Glutamatergic neuron (in vitro differentiated cells): ENCODE data around the gene MYH13. TPM values are rescaled to one million over a fixed set of nuclear protein-coding genes. Genes with fewer than 3 reads are reported as not detected.

Source experiments
- DNase-seq: peaks from one replicate; pipeline ENCODE4 v3.0.0; 2022
- H3K27ac Mint-ChIP-seq: one replicate; pipeline ENCODE4 v1.8.0; 2020; ENCODE audit warnings: mild to moderate bottlenecking, mixed read lengths, inconsistent platforms; ENCODE audit not compliant: unreplicated experiment
- H3K27me3 Mint-ChIP-seq: one replicate; pipeline ENCODE4 v1.8.0; 2020; ENCODE audit warnings: mild to moderate bottlenecking, moderate library complexity, mixed read lengths, inconsistent platforms; ENCODE audit not compliant: unreplicated experiment
- H3K36me3 Mint-ChIP-seq: one replicate; pipeline ENCODE4 v1.8.0; 2020; ENCODE audit warnings: mild to moderate bottlenecking, mixed read lengths, inconsistent platforms; ENCODE audit not compliant: unreplicated experiment
- H3K4me1 Mint-ChIP-seq: one replicate; pipeline ENCODE4 v1.8.0; 2020; ENCODE audit warnings: mild to moderate bottlenecking, low read depth, mixed read lengths, inconsistent platforms; ENCODE audit not compliant: unreplicated experiment
- H3K4me3 Mint-ChIP-seq: one replicate; pipeline ENCODE4 v1.8.0; 2020; ENCODE audit warnings: mild to moderate bottlenecking, mixed read lengths, inconsistent platforms; ENCODE audit not compliant: unreplicated experiment
- H3K9me3 Mint-ChIP-seq: one replicate; pipeline ENCODE4 v1.8.0; 2020; ENCODE audit warnings: mild to moderate bottlenecking, moderate library complexity, mixed read lengths, inconsistent platforms; ENCODE audit not compliant: unreplicated experiment
- total RNA-seq: library from RNA; stranded (reverse); fragmentation: NEBNext Ultra II Directional; extraction: Animal tissue kit (Norgen Biotek cat#: 25700); gene quantifications from one replicate; pipeline ENCODE4 v1.2.1, GENCODE V29; 2021; ENCODE audit not compliant: unreplicated experiment
- TF ChIP-seq, protein P1 (sequence below): fragments of 200-600 bp; sonication (generic); IDR thresholded peaks from one replicate; pipeline ENCODE4 v1.5.0; 2021; ENCODE audit not compliant: partially characterized antibody, unreplicated experiment

The MYH13 gene
- total RNA-seq, 1 donor from 2014 or later = not detected

DNA sequence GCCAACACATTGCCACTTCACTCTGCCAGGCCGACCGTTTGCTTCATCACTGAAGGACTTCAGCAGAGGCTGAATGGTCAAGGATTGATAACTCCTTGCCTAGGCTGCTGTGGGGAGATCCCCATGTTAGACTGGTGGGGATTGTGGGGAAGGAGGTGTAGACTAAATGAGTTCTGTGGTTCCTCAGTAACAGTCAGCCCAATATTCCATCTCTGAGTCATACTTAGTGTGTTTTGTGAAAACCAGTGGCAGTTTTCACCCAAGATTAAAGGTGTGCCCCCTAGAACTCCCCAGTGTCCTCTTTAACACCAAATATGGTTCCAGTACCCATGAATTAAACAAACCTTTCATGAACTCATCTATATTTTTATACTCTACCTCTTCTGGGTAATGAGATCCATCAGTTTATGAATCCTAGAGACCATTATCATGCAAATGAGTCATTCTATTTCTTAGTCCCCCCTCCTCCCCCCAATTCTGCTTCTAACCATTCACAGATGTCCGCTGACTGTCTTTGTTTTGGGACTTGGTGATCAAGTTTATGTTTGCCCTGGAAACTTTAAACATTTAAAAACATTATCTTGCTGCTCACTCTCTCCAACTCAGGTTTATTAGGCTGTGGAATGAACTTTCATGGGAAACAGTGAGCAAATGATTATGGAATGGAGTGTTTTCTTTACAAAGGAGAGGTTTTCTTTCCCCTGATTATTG is 107.6 kb downstream of the MYH13 start:
- Mint-ChIP-seq H3K9me3 (no peaks in the 10 kb centered on the region), H3K27ac (no peak overlapping the region), H3K36me3 (no peaks in the 10 kb centered on the region), H3K4me3 (no peak overlapping the region), H3K27me3 (peaks cover 2% of the 10 kb centered on the region), H3K4me1 (no peaks in the 10 kb centered on the region)
- DNase-seq = no peak
- TF ChIP-seq, protein P1, sequence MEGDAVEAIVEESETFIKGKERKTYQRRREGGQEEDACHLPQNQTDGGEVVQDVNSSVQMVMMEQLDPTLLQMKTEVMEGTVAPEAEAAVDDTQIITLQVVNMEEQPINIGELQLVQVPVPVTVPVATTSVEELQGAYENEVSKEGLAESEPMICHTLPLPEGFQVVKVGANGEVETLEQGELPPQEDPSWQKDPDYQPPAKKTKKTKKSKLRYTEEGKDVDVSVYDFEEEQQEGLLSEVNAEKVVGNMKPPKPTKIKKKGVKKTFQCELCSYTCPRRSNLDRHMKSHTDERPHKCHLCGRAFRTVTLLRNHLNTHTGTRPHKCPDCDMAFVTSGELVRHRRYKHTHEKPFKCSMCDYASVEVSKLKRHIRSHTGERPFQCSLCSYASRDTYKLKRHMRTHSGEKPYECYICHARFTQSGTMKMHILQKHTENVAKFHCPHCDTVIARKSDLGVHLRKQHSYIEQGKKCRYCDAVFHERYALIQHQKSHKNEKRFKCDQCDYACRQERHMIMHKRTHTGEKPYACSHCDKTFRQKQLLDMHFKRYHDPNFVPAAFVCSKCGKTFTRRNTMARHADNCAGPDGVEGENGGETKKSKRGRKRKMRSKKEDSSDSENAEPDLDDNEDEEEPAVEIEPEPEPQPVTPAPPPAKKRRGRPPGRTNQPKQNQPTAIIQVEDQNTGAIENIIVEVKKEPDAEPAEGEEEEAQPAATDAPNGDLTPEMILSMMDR = no peak

DNA sequence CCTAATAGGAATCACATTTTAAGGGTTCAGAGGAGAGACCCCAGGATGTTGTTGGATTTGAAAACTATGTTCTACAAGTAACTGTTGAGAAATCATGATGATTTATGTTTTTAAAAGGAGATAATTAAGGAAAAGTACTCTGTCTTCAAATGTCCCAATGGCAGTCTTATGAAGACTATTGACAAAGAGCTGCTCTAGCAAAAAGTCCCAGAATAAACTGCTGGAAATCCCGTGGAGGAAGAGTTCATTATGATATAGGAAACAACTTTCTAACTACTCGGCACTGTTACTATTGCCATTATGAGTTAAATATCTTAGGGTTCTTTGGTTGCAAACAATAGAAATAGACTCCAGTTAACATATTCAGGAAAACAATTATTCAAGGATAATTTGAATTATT is 108.8 kb downstream of the MYH13 start:
- Mint-ChIP-seq H3K27ac (no peak overlapping the region), H3K27me3 (no peaks in the 10 kb centered on the region), H3K36me3 (no peaks in the 10 kb centered on the region), H3K4me1 (no peaks in the 10 kb centered on the region), H3K9me3 (no peaks in the 10 kb centered on the region), H3K4me3 (no peak overlapping the region)
- no peak for DNase-seq
- TF ChIP-seq, protein P1 = no peak

DNA sequence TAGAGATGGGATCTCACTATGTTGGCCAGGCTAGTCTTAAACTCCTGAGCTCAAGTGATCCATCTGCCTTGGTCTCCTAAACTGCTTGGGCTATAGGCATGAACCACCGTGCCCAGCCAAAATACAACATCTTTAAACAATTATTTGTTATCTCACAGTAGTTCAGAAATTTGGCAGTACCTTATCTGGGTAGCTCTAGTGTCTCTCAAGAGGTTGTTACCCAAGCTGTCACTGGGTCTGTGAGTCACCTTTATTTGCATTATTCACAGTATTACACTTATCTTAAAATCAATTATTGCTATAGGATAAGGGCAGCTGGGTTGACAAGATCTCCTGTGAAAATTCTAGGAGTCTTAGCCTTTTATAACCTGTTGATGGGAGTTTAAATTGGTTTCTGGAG is 110.4 kb downstream of the MYH13 start:
- H3K27ac Mint-ChIP-seq = no peak overlapping the region
- no peaks in the 10 kb centered on the region for H3K4me1 Mint-ChIP-seq
- H3K9me3 Mint-ChIP-seq = no peaks in the 10 kb centered on the region
- DNase-seq = no peak
- no peaks in the 10 kb centered on the region for H3K36me3 Mint-ChIP-seq
- no peak overlapping the region for H3K4me3 Mint-ChIP-seq
- H3K27me3 Mint-ChIP-seq = no peaks in the 10 kb centered on the region
- TF ChIP-seq, protein P1 = no peak

DNA sequence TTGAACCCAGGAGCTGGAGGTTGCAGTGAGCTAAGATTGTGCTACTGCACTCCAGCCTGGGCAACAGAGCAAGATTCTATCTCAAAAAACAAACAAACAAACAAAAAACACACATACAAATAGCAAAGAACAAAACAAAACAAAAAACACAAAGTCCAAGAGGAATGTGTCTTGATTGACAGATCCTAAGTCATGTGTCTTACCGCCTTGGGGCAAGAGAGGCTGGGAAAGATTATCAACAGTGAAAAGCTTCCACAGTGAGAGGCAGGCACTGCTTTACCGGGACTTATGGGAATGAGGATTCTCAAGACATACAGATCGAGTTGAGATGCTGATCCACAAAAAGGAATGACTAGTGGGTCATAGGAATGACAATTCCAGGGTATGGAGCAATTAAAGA is 111.7 kb downstream of the MYH13 start:
- Mint-ChIP-seq H3K4me1 (no peaks in the 10 kb centered on the region), H3K27me3 (no peaks in the 10 kb centered on the region), H3K27ac (no peak overlapping the region), H3K4me3 (no peak overlapping the region), H3K9me3 (no peaks in the 10 kb centered on the region), H3K36me3 (no peaks in the 10 kb centered on the region)
- TF ChIP-seq, protein P1 = no peak
- DNase-seq = no peak

DNA sequence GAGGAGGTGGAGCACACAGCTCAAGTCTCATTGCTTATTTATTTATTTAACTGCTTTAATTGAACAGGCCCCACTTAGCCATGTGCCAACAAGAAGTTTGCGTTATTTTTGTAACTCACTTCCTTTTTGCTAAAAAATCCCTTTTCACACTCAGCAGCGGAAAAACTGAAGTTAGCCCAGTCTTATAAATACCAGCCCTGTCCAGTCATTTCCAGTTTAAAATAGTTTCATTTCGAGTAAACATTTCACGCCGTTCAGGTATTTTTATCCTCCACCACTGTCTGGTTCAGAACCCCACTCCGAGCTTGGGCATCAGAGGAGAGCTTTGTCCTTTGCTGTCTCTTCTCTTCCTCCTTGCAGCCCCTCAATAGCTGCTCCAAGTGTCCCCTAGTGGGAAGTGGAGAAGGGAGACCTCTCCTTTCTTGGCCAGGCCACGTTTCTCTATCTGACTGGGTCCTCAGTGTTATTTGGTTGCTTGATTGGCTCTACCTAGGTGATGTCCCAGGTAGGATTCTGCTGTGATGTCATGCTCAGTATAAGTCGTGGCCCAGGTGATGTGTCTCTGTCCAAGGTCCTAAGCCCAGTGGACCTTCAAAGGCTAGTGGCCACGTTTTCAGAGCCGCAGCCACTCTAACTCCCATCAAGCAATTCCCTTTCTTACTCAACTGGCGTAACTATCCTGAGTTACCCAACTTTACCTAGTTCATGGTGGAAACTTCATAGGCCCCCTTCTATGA is 121.4 kb downstream of the MYH13 start:
- Mint-ChIP-seq H3K27ac (no peak overlapping the region), H3K27me3 (peaks cover 1% of the 10 kb centered on the region), H3K4me1 (no peaks in the 10 kb centered on the region), H3K4me3 (no peak overlapping the region), H3K9me3 (no peaks in the 10 kb centered on the region), H3K36me3 (peaks cover 5% of the 10 kb centered on the region)
- no peak for DNase-seq
- TF ChIP-seq, protein P1 = no peak
